Measurements from ENCODE around the gene DEPDC5.
"Not testable (repeated sequence)": the region's sequence is repeated elsewhere in the genome, so short reads cannot be mapped to it uniquely, and the experiment has no call there.

Gene DEPDC5

GRCh38 chr22:31753634-31754501 is at the start of gene DEPDC5:
Gene DEPDC5, plus strand, starts transcription at chr22:31754019. Its CDS starts 903 bp downstream, at chr22:31754922.
- ATAC-seq, result peak; percentile 83

DNA sequence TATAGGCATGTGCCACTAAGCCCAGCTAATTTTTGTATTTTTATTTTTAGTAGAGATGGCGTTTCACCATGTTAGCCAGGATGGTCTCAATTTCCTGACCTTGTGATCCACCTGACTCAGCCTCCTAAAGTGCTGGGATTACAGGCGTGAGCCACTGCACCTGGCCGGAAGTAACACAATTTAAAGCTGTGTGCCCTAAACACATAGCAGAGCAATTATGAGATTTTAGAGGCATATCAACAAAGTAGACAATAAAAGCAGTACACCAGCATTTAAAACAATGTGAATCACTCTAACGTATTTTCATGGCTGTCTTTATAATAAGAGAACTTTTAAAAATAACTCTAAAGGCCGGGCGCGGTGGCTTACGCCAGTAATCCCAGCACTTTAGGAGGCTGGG is 46.3 kb upstream of the DEPDC5 start:
- ATAC-seq, result no peak

DNA sequence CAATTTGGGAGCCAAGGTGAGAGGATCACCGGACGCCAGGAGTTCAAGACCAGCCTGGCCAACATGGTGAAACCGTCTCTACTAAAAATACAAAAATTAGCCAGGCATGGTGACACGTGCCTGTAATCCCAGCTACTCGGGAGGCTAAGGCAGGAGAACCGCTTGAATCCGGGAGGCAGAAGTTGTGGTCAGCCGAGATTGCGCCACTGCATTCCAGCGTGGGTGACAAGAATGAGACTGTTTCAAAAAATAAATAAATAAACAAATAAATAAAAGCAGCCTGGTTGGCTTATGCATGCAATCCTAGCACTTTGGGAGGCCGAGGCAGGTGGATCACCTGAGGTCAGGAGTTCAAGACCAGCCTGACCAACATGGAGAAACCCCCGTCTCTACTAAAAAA is 42.6 kb upstream of the DEPDC5 start:
- not testable (repeated sequence) for ATAC-seq

- no peak for ATAC-seq
These were observed 38.6 kb upstream of the DEPDC5 start for GRCh38 chr22:31715147-31715778.

DNA sequence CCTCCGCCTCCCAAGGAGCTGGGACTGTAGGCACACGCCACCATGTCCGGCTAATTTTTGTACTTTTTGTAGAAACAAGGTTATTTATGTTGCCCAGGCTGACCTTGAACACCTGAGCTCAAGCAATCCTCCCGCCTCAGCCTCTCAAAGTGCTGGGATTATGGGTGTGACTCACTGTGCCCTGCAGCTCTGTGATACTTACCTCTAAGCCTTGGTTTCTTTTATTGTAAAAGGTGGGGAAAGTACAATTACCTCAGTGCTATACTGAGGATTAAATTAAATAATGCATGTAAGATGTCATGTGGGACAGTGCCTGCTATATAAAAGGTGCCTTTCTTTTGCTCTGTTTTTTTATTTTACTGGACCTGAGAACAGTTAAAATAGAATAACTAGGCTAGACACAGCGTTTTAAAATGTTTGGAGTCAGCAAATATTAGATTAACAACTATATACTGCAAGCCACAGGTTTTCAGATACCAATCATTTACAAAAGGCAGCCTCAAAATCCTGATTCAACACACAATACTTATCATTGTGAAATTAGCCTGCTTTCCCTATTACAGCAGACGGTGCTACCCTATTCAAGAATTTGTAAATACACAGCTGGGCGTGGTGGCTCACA is 33.9 kb upstream of the DEPDC5 start:
- no peak for ATAC-seq

DNA sequence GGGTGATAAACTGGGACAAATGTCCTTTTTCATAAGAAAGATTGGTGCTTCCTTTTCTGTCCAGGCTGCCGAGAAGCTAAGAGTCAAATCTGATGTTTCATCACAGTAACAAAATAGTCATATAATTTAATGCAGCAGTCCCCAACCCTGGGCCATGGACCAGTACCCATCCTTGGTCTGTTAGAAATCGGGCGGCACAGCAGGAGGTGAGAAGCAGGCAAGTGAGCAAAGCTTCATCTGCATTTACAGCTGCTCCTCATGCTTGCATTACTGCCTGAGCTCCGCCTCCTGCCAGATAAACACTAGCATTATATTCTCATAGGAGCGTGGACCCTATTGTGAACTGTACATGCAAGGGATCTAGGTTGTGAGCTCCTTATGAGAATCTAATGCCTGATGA is 30.1 kb upstream of the DEPDC5 start:
- ATAC-seq, result no peak

- ATAC-seq, result no peak
These were observed 27.1 kb upstream of the DEPDC5 start for GRCh38 chr22:31726692-31727091.

GRCh38 chr22:31728857-31729256 is 25.0 kb upstream of the DEPDC5 start:
- no peak for ATAC-seq

DNA sequence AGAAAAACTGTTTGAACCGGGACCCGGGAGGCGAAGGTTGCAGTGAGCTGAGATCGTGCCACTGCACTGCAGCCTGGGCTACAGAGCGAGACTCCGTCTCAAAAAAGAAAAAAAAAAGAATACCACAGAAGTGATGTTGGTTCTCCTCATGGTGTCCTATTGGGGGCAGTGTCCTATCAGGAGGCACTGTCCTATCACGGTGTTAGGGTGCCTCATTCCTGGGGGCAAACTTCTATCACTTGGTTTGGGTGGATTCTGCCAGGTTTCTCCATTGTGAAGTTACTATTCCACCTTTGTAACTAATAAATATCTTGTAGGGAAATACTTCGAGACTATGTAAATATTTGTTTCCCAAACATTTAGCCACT is 23.5 kb upstream of the DEPDC5 start:
- no peak for ATAC-seq

GRCh38 chr22:31732089-31732829 is 21.6 kb upstream of the DEPDC5 start:
- ATAC-seq, result no peak

DNA sequence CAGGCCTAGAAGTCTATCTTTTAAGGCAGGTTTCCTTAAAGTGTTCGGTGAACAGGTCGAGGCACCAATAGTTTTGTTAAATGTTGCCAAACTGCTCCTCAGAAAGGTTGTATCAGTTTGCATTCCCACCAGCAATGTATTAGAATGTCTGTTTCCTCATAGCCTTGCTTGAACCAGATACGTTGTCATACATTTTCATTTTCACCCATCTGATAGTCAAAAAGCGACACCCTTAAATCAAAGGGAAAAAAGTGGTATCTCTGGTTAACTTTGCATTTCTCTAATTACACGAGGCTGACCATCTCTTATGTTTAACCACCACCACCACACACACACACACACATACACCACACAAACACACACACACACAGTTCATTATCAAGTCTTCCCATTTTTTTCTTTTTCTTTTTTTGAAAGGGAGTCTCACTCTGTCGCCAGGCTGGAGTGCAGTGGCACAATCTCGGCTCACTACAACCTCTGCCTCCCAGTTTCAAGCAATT is 20.2 kb upstream of the DEPDC5 start:
- no peak for ATAC-seq

DNA sequence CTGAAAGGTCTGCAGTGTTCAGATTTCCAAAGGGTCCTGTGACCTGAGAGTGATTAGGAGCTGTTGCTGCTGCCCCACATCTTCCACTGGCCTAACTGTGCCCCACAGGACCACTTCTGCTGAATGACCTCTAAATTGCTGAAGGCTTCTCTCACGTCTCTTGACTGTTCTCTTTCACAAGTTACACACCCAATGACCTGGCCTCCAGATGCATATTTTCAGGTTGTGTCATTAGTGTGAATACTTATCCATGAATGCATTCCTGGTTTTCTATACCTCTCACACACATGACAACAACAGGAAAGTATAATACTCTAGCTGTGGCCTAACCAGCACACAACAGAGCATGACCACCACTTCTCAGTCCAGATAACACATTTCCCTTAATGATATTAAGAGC is 19.3 kb upstream of the DEPDC5 start:
- no peak for ATAC-seq

- no peak for ATAC-seq
These were observed 17.4 kb upstream of the DEPDC5 start for GRCh38 chr22:31736458-31736857.

GRCh38 chr22:31737932-31738331 is 15.9 kb upstream of the DEPDC5 start:
- ATAC-seq, result peak in 1 of 2 donors; percentile 25

GRCh38 chr22:31738566-31738965 is 15.3 kb upstream of the DEPDC5 start:
- ATAC-seq, result no peak

DNA sequence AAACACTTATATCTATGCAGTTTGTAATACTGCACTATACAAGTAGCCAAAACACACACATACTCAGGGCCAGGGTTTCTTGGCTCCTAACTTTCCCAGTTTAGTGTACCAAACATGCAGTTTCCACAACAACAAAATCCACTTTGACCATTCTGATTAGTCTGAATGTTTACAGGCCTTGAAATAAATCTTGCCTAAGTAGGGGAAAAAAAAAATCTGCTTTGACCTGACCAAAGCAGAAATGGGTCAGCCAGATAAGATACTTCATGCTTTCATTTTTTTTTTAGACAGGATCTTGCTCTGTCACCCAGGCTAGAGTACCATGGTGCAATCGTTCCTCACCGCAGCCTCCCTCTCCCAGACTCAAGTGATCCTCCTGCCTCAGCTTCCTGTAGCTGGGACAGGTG is 14.0 kb upstream of the DEPDC5 start:
- ATAC-seq, result no peak

DNA sequence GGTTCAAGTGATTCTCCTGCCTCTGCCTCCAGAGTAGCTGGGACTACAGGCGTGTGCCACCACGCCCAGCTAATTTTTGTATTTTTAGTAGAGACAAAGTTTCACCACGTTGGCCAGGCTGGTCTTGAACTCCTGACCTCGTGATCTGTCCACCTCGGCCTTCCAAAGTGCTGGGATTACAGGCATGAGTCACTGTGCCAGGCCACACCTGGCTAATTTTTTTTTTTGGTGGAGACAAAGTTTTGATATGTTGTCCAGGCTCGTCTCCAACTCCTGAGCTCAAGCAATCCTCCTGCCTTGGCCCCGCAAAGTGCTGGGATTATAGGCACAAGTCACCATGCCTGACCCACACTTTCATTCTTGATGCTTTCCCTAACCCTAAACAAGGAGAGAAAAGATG is 13.5 kb upstream of the DEPDC5 start:
- ATAC-seq, result not testable (repeated sequence)

DNA sequence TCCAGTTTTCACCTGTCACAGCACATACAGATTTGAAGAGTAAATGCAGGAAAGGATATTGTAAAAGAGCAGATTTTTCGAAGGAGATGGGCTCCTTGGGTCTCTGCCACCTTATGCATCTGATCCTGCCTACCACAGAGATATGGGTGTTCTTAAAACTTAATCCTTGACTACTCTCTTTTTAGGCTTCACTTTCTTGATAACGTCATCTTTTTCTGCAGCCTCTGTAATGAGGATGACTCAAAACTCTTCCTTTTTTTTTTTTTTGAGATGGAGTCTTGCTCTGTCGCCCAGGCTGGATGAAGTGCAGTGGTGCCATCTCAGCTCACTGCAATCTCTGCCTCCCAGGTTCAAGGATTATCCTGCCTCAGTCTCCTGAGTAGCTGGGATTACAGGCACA is 11.7 kb upstream of the DEPDC5 start:
- no peak for ATAC-seq

GRCh38 chr22:31742682-31743081 is 11.1 kb upstream of the DEPDC5 start:
- no peak for ATAC-seq

GRCh38 chr22:31743871-31744270 is 9.9 kb upstream of the DEPDC5 start:
- no peak for ATAC-seq

- ATAC-seq, result no peak
These were observed 6.4 kb upstream of the DEPDC5 start for GRCh38 chr22:31747441-31747840.

DNA sequence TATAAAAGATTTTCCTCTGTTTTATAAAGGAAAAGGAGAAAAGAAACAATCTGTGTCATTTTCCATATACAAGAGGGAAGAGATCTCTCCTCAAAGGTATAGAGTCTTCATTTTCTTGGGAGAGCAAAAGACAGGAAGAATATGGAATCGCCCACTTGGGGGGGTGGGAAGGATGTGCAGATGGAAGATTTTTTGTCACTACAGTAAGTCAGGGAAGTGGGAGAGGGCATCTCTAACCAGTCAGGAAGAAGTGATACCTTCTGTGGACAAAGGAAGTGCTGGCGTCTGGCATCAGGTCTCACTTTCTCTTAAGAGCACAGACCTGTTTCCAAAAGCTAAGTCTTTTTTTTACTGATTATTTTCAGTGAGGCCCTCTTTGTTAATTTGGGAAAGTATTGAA is 5.3 kb upstream of the DEPDC5 start:
- ATAC-seq, result no peak
